GM23248 (cell line): ENCODE measurements around the gene HMX3. TPM values are rescaled to one million over a fixed set of nuclear protein-coding genes. Genes with fewer than 3 reads are reported as not detected.
A peak's percentile ranks its signal among the peaks of the same experiment; 100 is the strongest.

Experiments used
- DNase-seq: peaks from one replicate; pipeline ENCODE4 v3.0.0-alpha.2; 2015
- H2AFZ ChIP-seq: fragments of 200-600 bp; sonication (generic); 2 replicates; pipeline ENCODE4 v1.6.1; 2016; ENCODE audit warnings: antibody characterized with exemption
- H3F3A ChIP-seq: fragments of 200-600 bp; sonication (generic); 2 replicates; pipeline ENCODE4 v1.6.1; 2016; ENCODE audit warnings: mild to moderate bottlenecking, antibody characterized with exemption, mixed run types; ENCODE audit not compliant: insufficient read depth
- H3K27ac ChIP-seq: fragments of 200-600 bp; sonication (generic); 2 replicates; pipeline ENCODE4 v1.5.1; 2016; ENCODE audit warnings: mild to moderate bottlenecking
- H3K27me3 ChIP-seq: fragments of 200-600 bp; sonication (generic); replicated peaks from 2 replicates; pipeline ENCODE4 v1.6.1; 2016; ENCODE audit warnings: mild to moderate bottlenecking; ENCODE audit not compliant: insufficient read depth
- H3K36me3 ChIP-seq: fragments of 200-600 bp; sonication (generic); 2 replicates; pipeline ENCODE4 v1.6.1; 2016; ENCODE audit warnings: low read depth, mild to moderate bottlenecking
- H3K4me1 ChIP-seq: fragments of 200-600 bp; sonication (generic); 2 replicates; pipeline ENCODE4 v1.6.1; 2016; ENCODE audit warnings: mild to moderate bottlenecking; ENCODE audit not compliant: insufficient read depth
- H3K4me2 ChIP-seq: fragments of 200-600 bp; sonication (generic); one replicate; pipeline ENCODE4 v1.6.1; 2016; ENCODE audit warnings: mild to moderate bottlenecking; ENCODE audit not compliant: unreplicated experiment
- H3K4me3 ChIP-seq: fragments of 200-600 bp; sonication (generic); 2 replicates; pipeline ENCODE4 v1.5.1; 2016; ENCODE audit warnings: mild to moderate bottlenecking
- H3K79me2 ChIP-seq: fragments of 200-600 bp; sonication (generic); 2 replicates; pipeline ENCODE4 v1.6.1; 2016; ENCODE audit warnings: mild to moderate bottlenecking; ENCODE audit not compliant: insufficient read depth
- H3K9ac ChIP-seq: fragments of 200-600 bp; sonication (generic); 2 replicates; pipeline ENCODE4 v1.6.1; 2016; ENCODE audit warnings: mild to moderate bottlenecking
- H3K9me2 ChIP-seq: fragments of 200-600 bp; sonication (generic); 2 replicates; pipeline ENCODE4 v1.6.1; 2016; ENCODE audit warnings: mixed run types, mild to moderate bottlenecking, moderate library complexity; ENCODE audit not compliant: insufficient read depth
- H3K9me3 ChIP-seq: fragments of 200-600 bp; sonication (generic); one replicate; pipeline ENCODE4 v1.6.1; 2017; ENCODE audit warnings: low read depth
- H4K20me1 ChIP-seq: fragments of 200-600 bp; sonication (generic); 2 replicates; pipeline ENCODE4 v1.6.0; 2016; ENCODE audit not compliant: insufficient read depth
- EZH2 ChIP-seq: fragments of 200-600 bp; sonication (generic); IDR thresholded peaks from 2 replicates; pipeline ENCODE4 v1.6.1; 2018; ENCODE audit warnings: antibody characterized with exemption, mild to moderate bottlenecking; ENCODE audit not compliant: insufficient read depth, poor library complexity, severe bottlenecking
- EZH2phosphoT487 ChIP-seq: fragments of 200-600 bp; sonication (generic); IDR thresholded peaks from 2 replicates; pipeline ENCODE4 v1.6.1; 2018; ENCODE audit warnings: antibody characterized with exemption, moderate library complexity, mild to moderate bottlenecking, low read depth; ENCODE audit not compliant: insufficient read depth
- WGBS, 2 experiments: methylation state at CpG; one replicate each; pipeline ENCODE4 v1.1.6; 2015 to 2017; ENCODE audit warnings: low lambda C conversion rate in 2 of 2, low coverage in 1 of 2; ENCODE audit errors: missing lambda C conversion rate in 2 of 2; 5-methylcytosine and 5-hydroxymethylcytosine counted together
- in situ Hi-C: fragments of 300-500 bp; cut with MboI; formaldehyde crosslinking; loops from 2 replicates; pipeline ENCODE4 v1.15.0; 2020
- polyA plus RNA-seq: library from polyadenylated mRNA; unstranded; fragments of >200 nt; fragmentation: Nextera tagmentation; extraction: Ambion mirVana; gene quantifications from 2 replicates; pipeline ENCODE4 v1.2.1, GENCODE V29; 2016
- total RNA-seq: library from RNA; depleted of rRNA; stranded (reverse); fragments of >200 nt; shearing (Covaris generic); gene quantifications from 2 replicates; pipeline ENCODE4 v1.2.3, GENCODE V29; 2014

Gene HMX3
- total and polyA plus RNA-seq, 2 experiments from 2014 or later: not detected

- Histone ChIP-seq H3K27ac (no peak overlapping the region), H3K36me3 (no peaks in the 10 kb centered on the region), H3F3A (no peaks in the 10 kb centered on the region), H4K20me1 (no peaks in the 10 kb centered on the region), H3K9me3 (no peaks in the 10 kb centered on the region), H3K4me2 (no peak overlapping the region), H3K27me3 (peaks cover 94% of the 10 kb centered on the region), H3K9me2 (no peaks in the 10 kb centered on the region), H3K4me1 (no peaks in the 10 kb centered on the region), H2AFZ (no peak overlapping the region), H3K9ac (no peak overlapping the region), H3K4me3 (no peak overlapping the region), H3K79me2 (no peaks in the 10 kb centered on the region)
- DNase-seq: peak; percentile 27
- TF ChIP-seq EZH2 (peak; percentile 93), EZH2phosphoT487 (no peak; the same call in 1 of the 2 replicates)
- WGBS, 2 experiments: 1 to 2% methylated on average over 47 to 48 of the region's 55 CpGs
- in situ Hi-C loops: loop anchor here (25.0 kb wide), 1 partner anchor 814 kb away; no protein-coding TSS in a partner anchor
Observed at GRCh38 chr10:123148414-123149161, 12.8 kb downstream of the HMX3 start.

- DNase-seq: no peak
- Histone ChIP-seq H3K27me3 (peaks cover 88% of the 10 kb centered on the region), H3K36me3 (no peaks in the 10 kb centered on the region), H3F3A (no peaks in the 10 kb centered on the region), H3K9ac (no peak overlapping the region), H3K4me3 (no peak overlapping the region), H3K9me2 (no peaks in the 10 kb centered on the region), H3K4me1 (no peaks in the 10 kb centered on the region), H3K9me3 (no peaks in the 10 kb centered on the region), H3K4me2 (peak overlapping the region; percentile 61), H3K79me2 (no peaks in the 10 kb centered on the region), H4K20me1 (no peaks in the 10 kb centered on the region), H3K27ac (no peak overlapping the region), H2AFZ (peak overlapping the region; percentile 59; the same call in 1 of the 2 replicates)
- TF ChIP-seq EZH2phosphoT487 (no peak), EZH2 (peak; percentile 71)
- WGBS, 2 experiments: 6 to 9% methylated on average over 12 of the region's 12 CpGs
- in situ Hi-C loops: loop anchor here (25.0 kb wide), 1 partner anchor 813 kb away; no protein-coding TSS in a partner anchor
Observed at GRCh38 chr10:123149162-123149567, 13.4 kb downstream of the HMX3 start.

- Histone ChIP-seq H3F3A (no peaks in the 10 kb centered on the region; the same call in 1 of the 2 replicates), H3K36me3 (no peaks in the 10 kb centered on the region), H3K27me3 (peaks cover 82% of the 10 kb centered on the region), H4K20me1 (no peaks in the 10 kb centered on the region), H3K27ac (no peak overlapping the region), H2AFZ (peak overlapping the region; percentile 59), H3K79me2 (peaks cover 5% of the 10 kb centered on the region), H3K9me3 (no peaks in the 10 kb centered on the region), H3K4me3 (peak overlapping the region; percentile 57), H3K4me1 (no peaks in the 10 kb centered on the region), H3K9me2 (no peaks in the 10 kb centered on the region), H3K9ac (no peak overlapping the region), H3K4me2 (peak overlapping the region; percentile 61)
- in situ Hi-C loops: loop anchor here (25.0 kb wide), 1 partner anchor 813 kb away; no protein-coding TSS in a partner anchor
- WGBS, 2 experiments: 2 to 3% methylated on average over 56 to 72 of the region's 76 CpGs
- DNase-seq: peak; percentile 70
- no peak for TF ChIP-seq EZH2
- no peak for TF ChIP-seq EZH2phosphoT487
Observed at GRCh38 chr10:123149568-123150270, 13.9 kb downstream of the HMX3 start.

- Histone ChIP-seq H3K36me3 (no peaks in the 10 kb centered on the region), H3K4me3 (peak overlapping the region; percentile 57), H3K9ac (no peak overlapping the region), H3K9me2 (no peaks in the 10 kb centered on the region), H3K27me3 (peaks cover 75% of the 10 kb centered on the region), H2AFZ (peak overlapping the region; percentile 59), H3K9me3 (no peaks in the 10 kb centered on the region), H4K20me1 (no peaks in the 10 kb centered on the region), H3K4me2 (peak overlapping the region; percentile 61), H3K4me1 (no peaks in the 10 kb centered on the region), H3K79me2 (peaks cover 12% of the 10 kb centered on the region), H3F3A (peaks cover 7% of the 10 kb centered on the region), H3K27ac (no peak overlapping the region)
- in situ Hi-C loops: no loop called here
- TF ChIP-seq EZH2phosphoT487 (no peak), EZH2 (peak; percentile 94)
- WGBS, 2 experiments: 14 to 18% methylated on average over 32 to 33 of the region's 34 CpGs
- no peak for DNase-seq
Observed at GRCh38 chr10:123150271-123150985, 14.7 kb downstream of the HMX3 start.
